HG02798 (cell line): ENCODE results near the gene KSR2.
"Not testable (repeated sequence)": the region's sequence is repeated elsewhere in the genome, so short reads cannot be mapped to it uniquely, and the experiment has no call there.

Experiments
- ATAC-seq: cut with Tn5 transposase; IDR thresholded peaks from one replicate; pipeline ENCODE4 v1.9.1; 2021; ENCODE audit warnings: mild to moderate bottlenecking; ENCODE audit not compliant: unreplicated experiment, poor library complexity

KSR2 gene

GRCh38 chr12:117897372-117898161 lies 71.2 kb downstream of the KSR2 start:
- no peak for ATAC-seq

- no peak for ATAC-seq
These were observed 72.8 kb downstream of the KSR2 start for GRCh38 chr12:117896009-117896408.

GRCh38 chr12:117892441-117892840 lies 76.3 kb downstream of the KSR2 start:
- no peak for ATAC-seq

DNA sequence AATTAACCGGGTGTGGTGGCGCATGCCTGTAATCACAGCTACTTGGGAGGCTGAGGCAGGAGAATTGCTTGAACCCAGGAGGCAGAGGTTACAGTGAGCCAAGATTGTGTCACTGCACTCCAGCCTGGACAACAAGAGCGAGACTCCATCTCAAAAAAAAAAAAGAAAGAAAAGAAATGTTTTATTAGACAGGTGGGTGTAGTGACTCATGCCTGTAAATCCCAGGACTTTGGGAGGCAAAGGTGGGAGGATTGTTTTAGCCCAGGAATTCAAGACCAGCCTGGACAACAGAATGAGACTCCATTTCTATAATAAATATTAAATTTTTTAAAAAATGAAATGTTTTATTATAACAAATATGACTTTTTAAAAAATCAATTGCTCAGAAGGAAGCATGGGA lies 77.5 kb downstream of the KSR2 start:
- ATAC-seq: not testable (repeated sequence)

DNA sequence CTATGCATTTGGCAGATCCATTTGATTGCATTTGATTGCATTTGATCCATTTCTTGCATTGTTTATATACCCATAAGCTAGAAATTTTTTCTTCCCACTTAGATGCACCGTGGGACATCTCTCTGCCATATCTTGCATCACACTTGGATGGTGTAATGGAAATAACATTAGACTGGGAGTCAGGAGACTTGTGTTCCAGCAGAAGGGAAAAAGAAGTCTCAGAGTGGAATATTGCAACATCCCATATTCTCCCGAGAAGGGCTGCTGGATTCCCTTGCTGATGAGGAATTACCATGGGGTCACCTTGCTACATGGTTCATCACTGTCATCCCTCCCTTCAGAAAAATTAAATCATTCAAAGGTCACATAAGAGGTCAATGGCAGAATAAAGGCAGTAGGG lies 78.1 kb downstream of the KSR2 start:
- ATAC-seq: no peak

GRCh38 chr12:117890137-117890536 lies 78.7 kb downstream of the KSR2 start:
- ATAC-seq: no peak

GRCh38 chr12:117889098-117889497 lies 79.7 kb downstream of the KSR2 start:
- no peak for ATAC-seq

DNA sequence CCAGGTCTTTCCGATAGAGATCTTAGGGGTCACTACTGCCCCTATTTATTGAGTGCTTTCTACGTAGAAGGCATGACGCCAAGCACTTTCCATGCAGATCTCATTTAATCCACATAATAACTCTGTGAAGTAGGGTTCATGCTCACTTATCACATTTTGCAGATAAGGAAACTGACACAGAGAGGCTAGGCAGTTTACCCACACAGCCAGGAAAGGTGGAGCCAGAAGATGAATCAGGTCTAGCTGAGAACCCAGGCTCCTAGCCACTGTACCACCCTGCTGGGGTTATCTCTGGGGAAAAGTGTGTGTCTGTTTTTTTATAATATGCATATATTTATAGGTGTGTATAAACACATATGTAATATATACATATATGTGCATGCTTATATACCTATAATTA lies 83.6 kb downstream of the KSR2 start:
- ATAC-seq: no peak

GRCh38 chr12:117884161-117884560 lies 84.6 kb downstream of the KSR2 start:
- no peak for ATAC-seq

- ATAC-seq: no peak
These were observed 86.1 kb downstream of the KSR2 start for GRCh38 chr12:117882603-117883184.

DNA sequence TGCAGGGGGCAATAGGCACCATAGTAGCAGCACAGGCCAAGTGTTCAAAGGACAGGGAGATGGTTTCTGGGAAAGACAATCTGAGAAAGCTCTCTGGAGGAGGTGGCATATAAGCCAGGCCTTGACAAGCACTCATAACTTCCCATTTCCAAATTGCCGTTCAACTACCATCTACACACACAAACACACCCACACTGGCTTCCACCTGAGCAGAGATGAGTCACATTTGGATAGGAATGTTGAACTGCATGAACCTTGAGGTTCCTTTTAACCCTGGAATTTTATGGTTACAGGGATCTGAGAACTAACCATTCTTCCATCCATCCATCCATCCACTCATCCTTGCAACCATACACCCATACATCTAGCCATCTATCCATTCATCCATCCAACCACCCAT lies 86.6 kb downstream of the KSR2 start:
- no peak for ATAC-seq

DNA sequence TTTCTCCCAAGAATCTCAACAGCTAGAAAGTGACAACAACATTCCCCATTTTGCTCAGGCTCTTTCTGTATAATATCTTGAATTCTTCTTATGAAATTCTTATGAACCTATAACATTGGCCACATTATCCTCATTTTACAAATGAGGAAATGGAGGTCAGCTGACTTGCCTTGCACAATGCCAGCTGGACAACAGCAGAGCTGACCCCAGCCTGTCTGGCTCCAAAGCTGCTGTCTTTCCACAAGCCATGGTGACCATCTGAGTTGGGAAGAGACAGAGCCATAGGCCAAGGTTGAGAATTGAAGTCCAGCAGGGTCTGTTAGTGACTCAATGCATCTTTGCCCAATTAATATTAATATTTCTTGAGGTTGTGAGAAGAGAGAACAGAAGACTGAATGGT lies 87.3 kb downstream of the KSR2 start:
- ATAC-seq: no peak

- ATAC-seq: no peak
These were observed 90.2 kb downstream of the KSR2 start for GRCh38 chr12:117878605-117879004.

- ATAC-seq: no peak
These were observed 92.4 kb downstream of the KSR2 start for GRCh38 chr12:117876436-117876816.

GRCh38 chr12:117875744-117876435 lies 92.9 kb downstream of the KSR2 start:
- no peak for ATAC-seq

- ATAC-seq: no peak
These were observed 93.9 kb downstream of the KSR2 start for GRCh38 chr12:117874842-117875434.

DNA sequence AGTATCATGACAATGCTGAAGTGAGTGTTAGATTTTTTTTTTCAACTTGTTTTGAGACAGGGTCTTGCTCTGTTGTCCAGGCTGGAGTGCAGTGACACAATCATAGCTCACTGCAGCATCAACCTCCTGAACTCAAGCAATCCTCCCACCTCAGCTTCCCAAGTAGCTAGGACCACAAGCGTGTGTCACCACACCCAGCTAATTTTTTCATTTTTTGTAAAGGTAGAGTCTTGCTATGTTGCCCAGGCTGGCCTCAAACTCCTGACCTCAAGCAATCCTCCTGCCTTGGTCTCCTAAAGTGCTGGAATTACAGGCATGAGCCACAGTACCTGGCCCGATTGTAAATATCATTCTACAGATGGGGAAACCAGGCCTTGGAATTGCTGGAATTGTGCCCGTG lies 94.6 kb downstream of the KSR2 start:
- not testable (repeated sequence) for ATAC-seq

- ATAC-seq: no peak
These were observed 96.1 kb downstream of the KSR2 start for GRCh38 chr12:117872546-117873169.

DNA sequence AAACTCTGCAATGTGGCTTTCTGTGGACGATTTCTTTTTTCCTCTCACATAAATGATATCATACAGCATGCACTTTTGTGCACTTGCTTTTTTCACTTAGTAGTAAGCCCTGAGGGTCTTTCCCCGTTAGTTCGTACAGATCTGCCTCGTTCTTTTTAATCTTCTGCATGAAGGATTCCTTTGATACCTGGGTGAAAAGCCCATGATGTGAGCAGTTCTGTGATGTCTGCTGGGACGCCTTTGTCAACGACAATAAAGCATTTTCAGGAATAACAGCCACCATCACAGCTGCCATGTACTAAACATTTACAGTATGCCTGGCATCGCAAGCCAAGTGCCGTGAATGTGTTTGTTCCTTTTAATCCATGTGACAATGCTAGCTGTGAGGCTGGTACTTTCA lies 99.2 kb downstream of the KSR2 start:
- ATAC-seq: no peak

- no peak for ATAC-seq
These were observed 101.4 kb downstream of the KSR2 start for GRCh38 chr12:117867348-117867747.

DNA sequence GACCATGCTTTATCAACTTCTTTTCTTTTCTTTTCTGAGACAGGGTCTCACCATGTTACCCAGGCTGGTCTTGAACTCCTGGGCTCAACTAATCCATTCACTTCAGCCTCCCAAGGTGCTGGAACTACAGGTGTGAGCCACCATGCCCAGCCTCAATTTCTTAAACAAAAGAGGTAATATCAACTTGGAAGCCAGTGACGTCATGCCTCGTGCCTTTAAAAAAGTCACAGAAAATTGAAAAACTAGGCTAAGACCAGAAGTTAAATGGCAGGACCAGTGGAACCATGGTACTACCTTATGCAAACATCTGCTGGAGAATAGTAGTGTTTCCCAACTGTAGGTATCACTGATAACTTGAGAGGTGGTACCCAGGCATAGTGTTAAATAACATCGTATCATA lies 103.3 kb downstream of the KSR2 start:
- no peak for ATAC-seq
